ENCODE measurements around the gene PTPRJ. TPM values are rescaled to one million over a fixed set of nuclear protein-coding genes. Genes with fewer than 3 reads are reported as not detected.

The PTPRJ gene
- total RNA-seq, 1 donor from 2014 or later, result 34.9 TPM

DNA sequence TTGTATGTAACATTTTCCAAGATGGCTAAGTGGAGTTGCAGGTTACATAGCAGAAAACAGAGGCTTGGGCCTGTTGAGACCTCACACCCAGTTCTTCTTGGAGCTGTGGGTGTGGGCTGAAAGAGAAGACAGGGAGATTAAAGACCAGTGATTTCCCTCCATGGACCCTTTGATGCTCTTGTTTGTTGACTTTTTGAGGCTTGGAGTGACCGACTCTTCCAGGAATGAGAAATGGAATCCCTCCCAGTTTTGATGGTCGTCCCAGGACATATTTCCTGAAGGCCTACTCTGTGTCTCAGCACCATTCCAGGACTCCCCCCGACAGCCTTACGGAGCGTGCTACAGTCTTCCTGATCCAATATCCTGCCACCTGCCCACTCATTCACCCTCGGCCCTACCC lies 96.9 kb downstream of the PTPRJ start:
- H3K27me3 ChIP-seq, result no peaks in the 10 kb centered on the region
- intact Hi-C loops (cut with DNase I), result no loop called here
- no peak for TF ChIP-seq CTCF (IDR thresholded peaks at IDR 0.05)
- peaks cover 9% of the 10 kb centered on the region for H3K4me1 ChIP-seq
- no peak overlapping the region for H3K27ac ChIP-seq
- no peaks in the 10 kb centered on the region for H3K36me3 ChIP-seq
- H3K9me3 ChIP-seq, result no peaks in the 10 kb centered on the region
- no peak overlapping the region for H3K4me3 ChIP-seq
- ATAC-seq, result no peak
- no peak for DNase-seq

GRCh38 chr11:48078689-48079088 lies 98.3 kb downstream of the PTPRJ start:
- Histone ChIP-seq H3K36me3 (no peaks in the 10 kb centered on the region), H3K27ac (no peak overlapping the region), H3K27me3 (no peaks in the 10 kb centered on the region), H3K4me3 (no peak overlapping the region), H3K9me3 (no peaks in the 10 kb centered on the region), H3K4me1 (peaks cover 9% of the 10 kb centered on the region)
- no peak for TF ChIP-seq CTCF (IDR thresholded peaks at IDR 0.05)
- DNase-seq, result no peak
- ATAC-seq, result no peak
- intact Hi-C loops (cut with DNase I), result no loop called here

DNA sequence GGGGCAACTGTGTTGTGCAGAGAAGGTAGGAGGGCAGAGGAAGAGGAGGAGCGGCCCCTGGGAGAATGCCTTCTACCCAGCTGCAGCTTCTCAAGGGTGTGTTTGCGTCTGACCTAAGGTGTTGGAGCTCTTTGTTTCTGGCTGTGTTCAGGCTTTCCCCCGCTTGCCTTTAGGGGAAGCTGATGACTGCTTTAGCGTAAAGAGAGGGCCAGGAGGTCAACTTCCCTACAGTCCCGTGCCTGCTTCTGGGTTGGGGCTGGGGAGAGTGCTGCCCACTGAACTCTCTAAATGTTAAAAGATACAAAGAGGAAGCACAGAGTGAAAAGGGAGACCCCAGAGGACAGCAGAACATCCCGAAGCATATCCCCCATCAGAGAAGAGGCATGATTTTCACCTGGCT lies 99.2 kb downstream of the PTPRJ start:
- Histone ChIP-seq H3K27me3 (no peaks in the 10 kb centered on the region), H3K27ac (no peak overlapping the region), H3K36me3 (no peaks in the 10 kb centered on the region), H3K4me3 (no peak overlapping the region), H3K4me1 (peaks cover 9% of the 10 kb centered on the region), H3K9me3 (no peaks in the 10 kb centered on the region)
- intact Hi-C loops (cut with DNase I), result no loop called here
- ATAC-seq, result peak; percentile 68
- TF ChIP-seq CTCF (IDR thresholded peaks at IDR 0.05), result no peak
- DNase-seq, result no peak

DNA sequence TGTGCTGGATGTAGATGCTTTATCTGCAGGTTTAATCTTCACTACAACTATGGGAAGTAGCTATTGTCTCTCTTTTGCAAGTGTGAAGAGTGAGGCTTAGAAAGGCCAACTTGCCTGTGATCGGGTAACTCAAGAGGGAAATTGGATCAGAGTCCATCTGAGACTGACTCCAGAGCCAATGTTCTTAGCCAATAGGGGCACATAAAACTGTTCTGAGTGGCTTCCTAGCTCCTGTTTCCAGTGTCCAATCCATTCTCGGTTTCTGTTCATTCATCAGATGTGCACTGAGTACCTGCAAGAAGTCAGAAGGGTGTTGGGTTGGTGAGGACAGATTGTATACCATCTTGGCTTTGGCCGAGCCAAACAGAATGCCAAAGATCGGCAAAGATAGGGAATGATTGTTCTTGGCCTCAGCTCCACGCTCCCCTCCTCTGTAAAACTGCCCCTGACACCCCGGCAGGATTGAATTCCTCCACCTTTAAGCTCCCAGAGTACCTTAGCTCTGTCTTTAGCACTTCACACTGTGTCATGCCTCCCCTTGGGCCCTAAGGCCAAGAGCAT lies 100.0 kb downstream of the PTPRJ start:
- no peak for DNase-seq
- Histone ChIP-seq H3K4me3 (no peak overlapping the region), H3K27me3 (no peaks in the 10 kb centered on the region), H3K36me3 (no peaks in the 10 kb centered on the region), H3K4me1 (peaks cover 9% of the 10 kb centered on the region), H3K9me3 (no peaks in the 10 kb centered on the region), H3K27ac (no peak overlapping the region)
- no peak for ATAC-seq
- no peak for TF ChIP-seq CTCF (IDR thresholded peaks at IDR 0.05)
- intact Hi-C loops (cut with DNase I), result no loop called here

DNA sequence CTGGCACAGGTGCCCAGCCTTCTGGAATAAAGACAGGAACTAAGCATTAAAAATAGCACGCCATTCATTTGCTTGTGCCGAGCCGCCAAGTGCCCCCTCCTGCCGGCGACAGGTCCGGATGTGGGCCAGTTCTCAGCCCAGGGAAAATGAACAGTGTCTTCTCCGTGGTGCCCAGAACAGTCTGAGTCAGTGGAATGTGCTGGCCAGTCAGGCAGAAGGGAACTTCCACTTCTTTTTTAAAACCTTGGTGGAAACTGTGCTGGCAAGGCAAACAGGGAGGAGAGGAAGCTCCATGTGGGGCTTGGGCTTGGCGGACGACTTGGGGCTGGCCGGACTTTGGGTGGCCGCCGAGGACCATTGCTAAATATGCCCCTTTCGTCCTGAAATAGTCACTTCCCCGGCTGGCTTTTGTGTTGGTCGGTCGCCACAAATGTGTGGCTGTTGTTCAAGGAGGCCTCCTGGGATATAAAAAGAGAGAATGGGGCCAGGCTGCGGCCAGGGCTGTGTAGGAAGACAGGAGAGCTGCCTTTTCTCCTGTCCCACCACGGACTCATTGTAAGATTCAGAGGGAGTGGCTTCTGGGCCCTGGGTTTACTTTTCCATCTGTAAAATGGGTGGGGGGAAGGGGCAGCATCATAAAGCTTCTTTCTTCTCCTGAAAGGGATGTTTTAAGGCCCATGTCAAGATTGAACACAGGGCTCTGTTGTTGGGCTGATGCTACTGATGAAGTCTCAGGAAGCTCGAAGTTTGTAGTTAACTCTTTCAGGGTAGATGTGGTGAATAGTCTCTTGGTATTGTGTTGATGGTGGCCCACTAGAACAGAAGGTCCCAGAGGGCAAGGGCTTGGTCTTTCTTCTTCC lies 101.0 kb downstream of the PTPRJ start:
- no peak overlapping the region for H3K27ac ChIP-seq
- DNase-seq (no peak), ATAC-seq (peak; percentile 76)
- peaks cover 9% of the 10 kb centered on the region for H3K4me1 ChIP-seq
- H3K4me3 ChIP-seq, result no peak overlapping the region
- H3K9me3 ChIP-seq, result no peaks in the 10 kb centered on the region
- TF ChIP-seq CTCF (IDR thresholded peaks at IDR 0.05), result no peak
- no peaks in the 10 kb centered on the region for H3K27me3 ChIP-seq
- H3K36me3 ChIP-seq, result no peaks in the 10 kb centered on the region
- intact Hi-C loops (cut with DNase I), result no loop called here
